ENCODE data around the gene SCN5A. TPM values are rescaled to one million over a fixed set of nuclear protein-coding genes. Genes with fewer than 3 reads are reported as not detected.

Gene SCN5A
- total RNA-seq, 1 donor from 2014 or later, result 3.9 TPM

GRCh38 chr3:38543586-38543985 lies 105.9 kb downstream of the SCN5A start:
- Mint-ChIP-seq H3K4me3 (no peak overlapping the region), H3K4me1 (no peaks in the 10 kb centered on the region), H3K36me3 (no peaks in the 10 kb centered on the region), H3K27me3 (ENCODE audit: insufficient read depth, low read depth) (peaks cover 5% of the 10 kb centered on the region), H3K27ac (no peak overlapping the region), H3K9me3 (no peaks in the 10 kb centered on the region)
- no peak overlapping the region for H3K4me3 ChIP-seq
- H3K36me3 ChIP-seq, result no peaks in the 10 kb centered on the region
- H3K4me1 ChIP-seq, result no peaks in the 10 kb centered on the region
- H2AFZ ChIP-seq (replicated peaks), result no peak overlapping the region
- no peak overlapping the region for H3K4me2 ChIP-seq
- no peaks in the 10 kb centered on the region for H3F3A ChIP-seq (ENCODE audit: low read depth)
- no peak overlapping the region for H3K9ac ChIP-seq
- H3K9me3 ChIP-seq (ENCODE audit: low read depth), result no peaks in the 10 kb centered on the region
- H3K79me2 ChIP-seq (ENCODE audit: low read depth), result no peaks in the 10 kb centered on the region
- no peak overlapping the region for H3K27ac ChIP-seq
- TF ChIP-seq CTCF (IDR thresholded peaks at IDR 0.05), result no peak
- no peak for TF ChIP-seq EZH2 (IDR thresholded peaks at IDR 0.05)
- TF ChIP-seq EZH2phosphoT487 (IDR thresholded peaks at IDR 0.05), result no peak
- H4K20me1 ChIP-seq (ENCODE audit: low read depth), result no peaks in the 10 kb centered on the region
- no peak for DNase-seq (ENCODE audit: low spot score)
- H3K27me3 ChIP-seq, result no peaks in the 10 kb centered on the region

- no peaks in the 10 kb centered on the region for H4K20me1 ChIP-seq (ENCODE audit: low read depth)
- H3K27ac ChIP-seq, result no peak overlapping the region
- H3K4me2 ChIP-seq, result no peak overlapping the region
- no peaks in the 10 kb centered on the region for H3K4me1 Mint-ChIP-seq
- H3K9me3 ChIP-seq (ENCODE audit: low read depth), result no peaks in the 10 kb centered on the region
- no peak overlapping the region for H3K4me3 Mint-ChIP-seq
- H3K9ac ChIP-seq, result no peak overlapping the region
- no peaks in the 10 kb centered on the region for H3K36me3 Mint-ChIP-seq
- no peaks in the 10 kb centered on the region for H3K27me3 ChIP-seq
- peak overlapping the region; percentile 29 for H3K27ac Mint-ChIP-seq
- H3K27me3 Mint-ChIP-seq (ENCODE audit: insufficient read depth, low read depth), result peaks cover 7% of the 10 kb centered on the region
- H3K79me2 ChIP-seq (ENCODE audit: low read depth), result no peaks in the 10 kb centered on the region
- TF ChIP-seq CTCF (IDR thresholded peaks at IDR 0.05), result no peak
- TF ChIP-seq EZH2phosphoT487 (IDR thresholded peaks at IDR 0.05), result no peak
- H3K4me1 ChIP-seq, result no peaks in the 10 kb centered on the region
- H3F3A ChIP-seq (ENCODE audit: low read depth), result no peaks in the 10 kb centered on the region
- no peaks in the 10 kb centered on the region for H3K36me3 ChIP-seq
- no peak overlapping the region for H3K4me3 ChIP-seq
- no peak for DNase-seq (ENCODE audit: low spot score)
- H3K9me3 Mint-ChIP-seq, result no peaks in the 10 kb centered on the region
- no peak overlapping the region for H2AFZ ChIP-seq (replicated peaks)
Measured at GRCh38 chr3:38542401-38543298, 106.8 kb downstream of the SCN5A start.

GRCh38 chr3:38541806-38542205 lies 107.7 kb downstream of the SCN5A start:
- Histone ChIP-seq H3K9ac (no peak overlapping the region), H3F3A (ENCODE audit: low read depth) (no peaks in the 10 kb centered on the region), H3K36me3 (no peaks in the 10 kb centered on the region), H3K9me3 (ENCODE audit: low read depth) (no peaks in the 10 kb centered on the region), H3K27ac (no peak overlapping the region), H3K4me1 (no peaks in the 10 kb centered on the region), H3K27me3 (no peaks in the 10 kb centered on the region), H3K4me3 (no peak overlapping the region), H3K4me2 (no peak overlapping the region), H2AFZ (replicated peaks) (no peak overlapping the region), H3K79me2 (ENCODE audit: low read depth) (no peaks in the 10 kb centered on the region), H4K20me1 (ENCODE audit: low read depth) (no peaks in the 10 kb centered on the region)
- no peaks in the 10 kb centered on the region for H3K4me1 Mint-ChIP-seq
- TF ChIP-seq CTCF (IDR thresholded peaks at IDR 0.05), result no peak
- TF ChIP-seq EZH2 (IDR thresholded peaks at IDR 0.05), result no peak
- no peak for TF ChIP-seq EZH2phosphoT487 (IDR thresholded peaks at IDR 0.05)
- peak overlapping the region; percentile 78 for H3K27ac Mint-ChIP-seq
- H3K4me3 Mint-ChIP-seq, result no peak overlapping the region
- peaks cover 1% of the 10 kb centered on the region for H3K36me3 Mint-ChIP-seq
- no peak for DNase-seq (ENCODE audit: low spot score)
- no peaks in the 10 kb centered on the region for H3K9me3 Mint-ChIP-seq
- peaks cover 7% of the 10 kb centered on the region for H3K27me3 Mint-ChIP-seq (ENCODE audit: insufficient read depth, low read depth)
